ENCODE results near the gene CLBA1.

The CLBA1 gene

GRCh38 chr14:104969741-104970230 is 15.8 kb upstream of the CLBA1 start:
- H3K4me3 ChIP-seq (replicated peaks; ENCODE audit: insufficient read depth, low read length): no peak overlapping the region
- DNase-seq (ENCODE audit: low read depth in 1 of 2, low spot score in 1 of 2): no peak
- TF ChIP-seq CTCF (IDR thresholded peaks at IDR 0.05; ENCODE audit: insufficient read depth, low read length) (no peak), GABPA (IDR thresholded peaks at IDR 0.05; ENCODE audit: low read depth) (no peak)
- H3K27ac ChIP-seq (replicated peaks): no peak overlapping the region
- H3K27me3 ChIP-seq (ENCODE audit: insufficient read depth, poor library complexity, severe bottlenecking): peaks cover 36% of the 10 kb centered on the region

GRCh38 chr14:104970231-104971068 is 15.1 kb upstream of the CLBA1 start:
- no peak for TF ChIP-seq GABPA (IDR thresholded peaks at IDR 0.05; ENCODE audit: low read depth)
- TF ChIP-seq CTCF (IDR thresholded peaks at IDR 0.05; ENCODE audit: insufficient read depth, low read length): no peak
- no peak for TF ChIP-seq REST (IDR thresholded peaks at IDR 0.05; ENCODE audit: insufficient replicate concordance, low read depth)
- no peak for TF ChIP-seq POLR2AphosphoS5 (IDR thresholded peaks at IDR 0.05; ENCODE audit: low read depth)
- no peak for TF ChIP-seq SPI1 (IDR thresholded peaks at IDR 0.05; ENCODE audit: borderline replicate concordance, low read depth)
- peaks cover 34% of the 10 kb centered on the region for H3K27me3 ChIP-seq (ENCODE audit: insufficient read depth, poor library complexity, severe bottlenecking)
- DNase-seq (ENCODE audit: low read depth in 1 of 2, low spot score in 1 of 2): no peak
- H3K4me3 ChIP-seq (replicated peaks; ENCODE audit: insufficient read depth, low read length): no peak overlapping the region
- no peak overlapping the region for H3K27ac ChIP-seq (replicated peaks)

- no peak for DNase-seq (ENCODE audit: low read depth in 1 of 2, low spot score in 1 of 2)
- no peak overlapping the region for H3K4me3 ChIP-seq (replicated peaks; ENCODE audit: insufficient read depth, low read length)
- H3K27ac ChIP-seq (replicated peaks): no peak overlapping the region
- TF ChIP-seq SPI1 (IDR thresholded peaks at IDR 0.05; ENCODE audit: borderline replicate concordance, low read depth): no peak
- H3K27me3 ChIP-seq (ENCODE audit: insufficient read depth, poor library complexity, severe bottlenecking): peaks cover 30% of the 10 kb centered on the region
Measured at GRCh38 chr14:104971447-104972240, 13.9 kb upstream of the CLBA1 start.

- H3K27me3 ChIP-seq (ENCODE audit: insufficient read depth, poor library complexity, severe bottlenecking): peaks cover 26% of the 10 kb centered on the region
- DNase-seq (ENCODE audit: low read depth in 1 of 2, low spot score in 1 of 2): no peak
- TF ChIP-seq GABPA (IDR thresholded peaks at IDR 0.05; ENCODE audit: low read depth) (no peak), POLR2AphosphoS5 (IDR thresholded peaks at IDR 0.05; ENCODE audit: low read depth) (no peak), CTCF (IDR thresholded peaks at IDR 0.05; ENCODE audit: insufficient read depth, low read length) (no peak), SPI1 (IDR thresholded peaks at IDR 0.05; ENCODE audit: borderline replicate concordance, low read depth) (no peak), REST (IDR thresholded peaks at IDR 0.05; ENCODE audit: insufficient replicate concordance, low read depth) (no peak)
- H3K4me3 ChIP-seq (replicated peaks; ENCODE audit: insufficient read depth, low read length): no peak overlapping the region
- H3K27ac ChIP-seq (replicated peaks): no peak overlapping the region
Measured at GRCh38 chr14:104972301-104973134, 13.1 kb upstream of the CLBA1 start.

Data from HL-60 (cell line).